GM12878 (cell line): ENCODE results near the gene EMB. TPM values are rescaled to one million over a fixed set of nuclear protein-coding genes. Genes with fewer than 3 reads are reported as not detected.

ENCODE experiments used
- ASH2L ChIP-seq: fragments of 300-600, 200-600 bp; sonication (generic); IDR thresholded peaks from 2 replicates; pipeline ENCODE4 v1.6.1; 2017; ENCODE audit warnings: low read depth, mild to moderate bottlenecking, borderline replicate concordance
- ATF3 ChIP-seq: IDR thresholded peaks from 2 replicates; pipeline ENCODE4 v1.6.1; 2011; ENCODE audit warnings: low read depth, mild to moderate bottlenecking, low read length, moderate library complexity, borderline replicate concordance; ENCODE audit errors: extremely low read depth
- BMI1 ChIP-seq: fragments of 450-650 bp; IDR thresholded peaks from 2 replicates; pipeline ENCODE4 v1.6.1; 2016; ENCODE audit warnings: mild to moderate bottlenecking, moderate library complexity, borderline replicate concordance
- CHD4 ChIP-seq: fragments of 200-600 bp; sonication (generic); IDR thresholded peaks from 2 replicates; pipeline ENCODE4 v1.6.1; 2016; ENCODE audit warnings: mild to moderate bottlenecking
- E2F4 ChIP-seq: IDR thresholded peaks from 2 replicates; pipeline ENCODE4 v1.6.1; 2012; ENCODE audit warnings: low read depth, low read length, improper control_type of control experiment
- EED ChIP-seq: sonication (generic); IDR thresholded peaks from 2 replicates; pipeline ENCODE4 v1.6.1; 2016; ENCODE audit warnings: antibody characterized with exemption, low read depth
- ETV6 ChIP-seq, 2 experiments: fragments of 450-650 bp in 1 of 2; IDR thresholded peaks in 1 of 2; conservative IDR thresholded peaks in 1 of 2; 2 replicates each; pipeline ENCODE4 v1.6.1; 2014; ENCODE audit warnings: antibody characterized with exemption in 1 of 2, borderline replicate concordance in 1 of 2, low read depth in 1 of 2, mild to moderate bottlenecking in 1 of 2, moderate library complexity in 1 of 2
- EZH2 ChIP-seq: IDR thresholded peaks from 2 replicates; pipeline ENCODE4 v1.6.1; 2012; ENCODE audit warnings: low read depth, mild to moderate bottlenecking, control low read depth, inconsistent platforms, low read length, borderline replicate concordance; ENCODE audit not compliant: control insufficient read depth
- GATAD2B ChIP-seq: fragments of 450-650 bp; conservative IDR thresholded peaks from 2 replicates; pipeline ENCODE4 v1.6.1; 2017; ENCODE audit warnings: low read depth, mild to moderate bottlenecking, moderate library complexity
- HDAC2 ChIP-seq: fragments of 200-600 bp; sonication (generic); IDR thresholded peaks from 2 replicates; pipeline ENCODE4 v1.6.1; 2017
- JUNB ChIP-seq: IDR thresholded peaks from 2 replicates; pipeline ENCODE4 v1.6.1; 2016; ENCODE audit warnings: antibody characterized with exemption, mild to moderate bottlenecking
- NKRF ChIP-seq: fragments of 450-650 bp; conservative IDR thresholded peaks from 2 replicates; pipeline ENCODE4 v1.6.1; 2017; ENCODE audit warnings: mild to moderate bottlenecking, moderate library complexity
- PML ChIP-seq: IDR thresholded peaks from 2 replicates; pipeline ENCODE4 v1.6.1; 2012; ENCODE audit warnings: low read length, inconsistent platforms
- POLR2AphosphoS5 ChIP-seq: IDR thresholded peaks from 2 replicates; pipeline ENCODE4 v1.6.1; 2011; ENCODE audit warnings: mild to moderate bottlenecking, low read length, inconsistent platforms
- SMAD1 ChIP-seq: fragments of 450-650 bp; IDR thresholded peaks from 2 replicates; pipeline ENCODE4 v1.6.1; 2018; ENCODE audit warnings: mild to moderate bottlenecking, low read depth; ENCODE audit not compliant: partially characterized antibody
- SMC3 ChIP-seq: IDR thresholded peaks from 2 replicates; pipeline ENCODE4 v1.6.1; 2011; ENCODE audit warnings: low read length, improper control_type of control experiment, borderline replicate concordance
- STAT1 ChIP-seq: fragments of 450-650 bp; conservative IDR thresholded peaks from 2 replicates; pipeline ENCODE4 v1.6.1; 2014; ENCODE audit warnings: antibody characterized with exemption, mild to moderate bottlenecking
- STAT3 ChIP-seq: IDR thresholded peaks from 2 replicates; pipeline ENCODE4 v1.6.1; 2011; ENCODE audit warnings: low read depth, low read length, improper control_type of control experiment
- TAF1 ChIP-seq: IDR thresholded peaks from 2 replicates; pipeline ENCODE4 v1.6.1; 2011; ENCODE audit warnings: mild to moderate bottlenecking, low read depth, low read length, borderline replicate concordance
- TBL1XR1 ChIP-seq: IDR thresholded peaks from 2 replicates; pipeline ENCODE4 v1.6.1; 2012; ENCODE audit warnings: low read depth, low read length, improper control_type of control experiment
- YBX1 ChIP-seq: fragments of 450-650 bp; IDR thresholded peaks from 2 replicates; pipeline ENCODE4 v1.6.1; 2016; ENCODE audit warnings: antibody characterized with exemption
- ZBED1 ChIP-seq: IDR thresholded peaks from 2 replicates; pipeline ENCODE4 v1.6.1; 2016; ENCODE audit warnings: borderline replicate concordance
- ZBTB40 ChIP-seq: fragments of 450-650 bp; IDR thresholded peaks from 2 replicates; pipeline ENCODE4 v1.6.1; 2016; ENCODE audit warnings: mild to moderate bottlenecking, moderate library complexity, borderline replicate concordance
- ZSCAN29 ChIP-seq: fragments of 450-650 bp; IDR thresholded peaks from 2 replicates; pipeline ENCODE4 v1.6.1; 2017; ENCODE audit warnings: mild to moderate bottlenecking, moderate library complexity
- ZZZ3 ChIP-seq: IDR thresholded peaks from 2 replicates; pipeline ENCODE4 v1.6.1; 2011; ENCODE audit warnings: low read depth; ENCODE audit not compliant: control insufficient read depth, insufficient read length
- polyA plus RNA-seq, 11 experiments: library from polyadenylated mRNA; depleted of rRNA in 4 of 11; unstranded in 6 of 11; stranded (reverse) in 5 of 11; fragments of >200 nt; fragmentation: Nextera tagmentation in 4 of 11; fragmentation: Illumina TruSeq in 1 of 11; extraction: Ambion mirVana in 4 of 11; extraction: Trizol in 1 of 11; gene quantifications; 1 replicate in 1 of 11; 2 replicates in 10 of 11; pipeline versions ENCODE4 v1.2.1 to v1.2.3, GENCODE V29; 2011 to 2016; ENCODE audit warnings: inconsistent platforms in 2 of 11, missing spikeins in 2 of 11, low read depth in 1 of 11
- total RNA-seq, 4 experiments: library from RNA; depleted of rRNA in 3 of 4; stranded (reverse); fragments of >200 nt in 3 of 4; fragmentation: Illumina TruSeq in 1 of 4; extraction: Trizol in 1 of 4; gene quantifications; 2 replicates each; pipeline versions ENCODE4 v1.2.1 to v1.2.3, GENCODE V29; 2013 to 2021

EMB gene
- total and polyA plus RNA-seq, 10 of the 15 experiments (the other 5 are each of a cell fraction or from before 2014, with no cell fraction given): 7.0 to 48.9 (median 37.7) TPM

GRCh38 chr5:50445296-50445949 is 4.3 kb upstream of the EMB start (continued):
- TF ChIP-seq ETV6 (conservative IDR thresholded peaks at IDR 0.05 in 1 of 2, IDR thresholded peaks at IDR 0.05 in 1 of 2; ENCODE audit: borderline replicate concordance in 1 of 2, low read depth in 1 of 2): peak in 1 of 2 experiments; percentile 95; a peak in 2 of 4 replicates
- no peak for TF ChIP-seq TAF1
- no peak for TF ChIP-seq ATF3
- no peak for TF ChIP-seq STAT3
- 0 out of 2 replicates have a peak, but pooled peaks have one; percentile 36 for TF ChIP-seq ZBED1
- no peak for TF ChIP-seq ZSCAN29
- TF ChIP-seq POLR2AphosphoS5: no peak
- no peak for TF ChIP-seq SMAD1
- TF ChIP-seq ASH2L: no peak
- no peak for TF ChIP-seq STAT1
- no peak for TF ChIP-seq NKRF
- no peak for TF ChIP-seq SMC3
- no peak for TF ChIP-seq E2F4
- no peak for TF ChIP-seq CHD4
- TF ChIP-seq JUNB: peak; percentile 14; the same call in 1 of the 2 replicates
- TF ChIP-seq GATAD2B: no peak; the same call in 1 of the 2 replicates
- TF ChIP-seq EED: peak; percentile 96
- TF ChIP-seq ZZZ3: no peak
- no peak for TF ChIP-seq EZH2
- no peak for TF ChIP-seq YBX1
- TF ChIP-seq BMI1: 0 out of 2 replicates have a peak, but pooled peaks have one; percentile 28
- no peak for TF ChIP-seq HDAC2
- no peak for TF ChIP-seq PML
- TF ChIP-seq TBL1XR1: no peak
- no peak for TF ChIP-seq ZBTB40
